Keratinocyte (primary cell): ENCODE data around the gene TCERG1L. TPM values are rescaled to one million over a fixed set of nuclear protein-coding genes. Genes with fewer than 3 reads are reported as not detected.

Source experiments
- DNase-seq: peaks from one replicate; pipeline ENCODE4 v3.0.0-alpha.2; 2011; ENCODE audit warnings: low read depth, missing footprints, low spot score
- FAIRE-seq: peaks from 2 replicates; lab custom pipeline; 2011; peaks lifted over from hg19 to GRCh38; lab: Jason Lieb, UNC
- H2AFZ ChIP-seq: 2 replicates; pipeline ENCODE4 v1.6.0; 2012; ENCODE audit warnings: low read length, control low read depth, inconsistent platforms; ENCODE audit not compliant: control insufficient read depth
- H3K27ac ChIP-seq: 2 replicates; pipeline ENCODE4 v1.5.1; 2011; ENCODE audit warnings: low read length; ENCODE audit not compliant: control insufficient read depth, insufficient read depth
- H3K27me3 ChIP-seq: 3 replicates; pipeline ENCODE4 v1.6.0; 2011; ENCODE audit warnings: low read length; ENCODE audit not compliant: control insufficient read depth, insufficient read depth; ENCODE audit errors: extremely low read depth
- H3K36me3 ChIP-seq, 2 experiments: 2 replicates in 1 of 2; 3 replicates in 1 of 2; pipeline ENCODE4 v1.5.1; 2011; ENCODE audit warnings: low read length in 2 of 2, mild to moderate bottlenecking in 1 of 2; ENCODE audit not compliant: control insufficient read depth in 2 of 2, insufficient read depth in 2 of 2; ENCODE audit errors: extremely low read depth in 1 of 2
- H3K4me1 ChIP-seq: 3 replicates; pipeline ENCODE4 v1.5.1; 2011; ENCODE audit warnings: low read length; ENCODE audit not compliant: control insufficient read depth, insufficient read depth; ENCODE audit errors: extremely low read depth
- H3K4me2 ChIP-seq: 3 replicates; pipeline ENCODE4 v1.6.0; 2011; ENCODE audit warnings: low read depth, low read length; ENCODE audit not compliant: control insufficient read depth, insufficient read depth; ENCODE audit errors: extremely low read depth
- H3K4me3 ChIP-seq, 3 experiments: fragments of 200-600 bp in 1 of 3; sonication (generic) in 1 of 3; 2 replicates in 2 of 3; 3 replicates in 1 of 3; pipeline ENCODE4 v1.5.1; 2011 to 2016; ENCODE audit warnings: low read length in 3 of 3, mild to moderate bottlenecking in 3 of 3, control low read depth in 2 of 3, inconsistent platforms in 1 of 3, low read depth in 1 of 3, mixed read lengths in 1 of 3, mixed run types in 1 of 3, moderate library complexity in 1 of 3; ENCODE audit not compliant: control insufficient read depth in 2 of 3, insufficient read depth in 2 of 3; ENCODE audit errors: extremely low read depth in 1 of 3
- H3K79me2 ChIP-seq: 2 replicates; pipeline ENCODE4 v1.6.0; 2012; ENCODE audit warnings: low read length; ENCODE audit not compliant: control insufficient read depth, insufficient read depth
- H3K9ac ChIP-seq: 3 replicates; pipeline ENCODE4 v1.6.0; 2011; ENCODE audit warnings: low read length; ENCODE audit not compliant: control insufficient read depth, insufficient read depth; ENCODE audit errors: extremely low read depth
- H3K9me1 ChIP-seq: 3 replicates; pipeline ENCODE4 v1.6.0; 2011; ENCODE audit warnings: low read length; ENCODE audit not compliant: control insufficient read depth, insufficient read depth; ENCODE audit errors: extremely low read depth
- H3K9me3 ChIP-seq: 2 replicates; pipeline ENCODE4 v1.5.1; 2012; ENCODE audit warnings: low read depth, low read length; ENCODE audit not compliant: control insufficient read depth
- H4K20me1 ChIP-seq: 3 replicates; pipeline ENCODE4 v1.6.0; 2011; ENCODE audit warnings: low read length; ENCODE audit not compliant: control insufficient read depth, insufficient read depth; ENCODE audit errors: extremely low read depth
- EZH2 ChIP-seq: IDR thresholded peaks from one replicate; pipeline ENCODE4 v1.6.1; 2012; ENCODE audit warnings: inconsistent platforms, mild to moderate bottlenecking, low read length, moderate library complexity
- dilution Hi-C: fragments of 300-500 bp; cut with MboI; formaldehyde crosslinking; loops from one replicate; pipeline ENCODE4 v1.7.0; 2020; ENCODE audit warnings: low sequenced_read_pairs; ENCODE audit not compliant: extremely low pct_ligation_motif_present
- polyA plus RNA-seq, 5 experiments: library from polyadenylated mRNA; depleted of rRNA in 3 of 5; stranded (reverse) in 3 of 5; stranded (forward) in 1 of 5; unstranded in 1 of 5; fragments of >200 nt; gene quantifications; 1 replicate in 1 of 5; 2 replicates in 3 of 5; 3 replicates in 1 of 5; pipeline versions ENCODE4 v1.2.1 to v1.2.3, GENCODE V29; 2011 to 2012; ENCODE audit warnings: missing spikeins in 2 of 5, low read depth in 1 of 5, low replicate concordance in 1 of 5
- TF ChIP-seq, protein P1 (sequence below), 3 experiments: IDR thresholded peaks in 1 of 3; conservative IDR thresholded peaks in 1 of 3; optimal IDR thresholded peaks in 1 of 3; 2 replicates in 2 of 3; 3 replicates in 1 of 3; pipeline versions ENCODE3 to v1.5.1; 2011; ENCODE audit warnings: low read length in 3 of 3, mild to moderate bottlenecking in 3 of 3, moderate library complexity in 2 of 3, control low read depth in 1 of 3, inconsistent platforms in 1 of 3; ENCODE audit not compliant: insufficient read depth in 2 of 3; ENCODE audit errors: extremely low read depth in 1 of 3

The TCERG1L gene
- polyA plus RNA-seq, 1 donor (not counting 4 experiments of a cell fraction or from before 2014, with no cell fraction given): not detected

DNA sequence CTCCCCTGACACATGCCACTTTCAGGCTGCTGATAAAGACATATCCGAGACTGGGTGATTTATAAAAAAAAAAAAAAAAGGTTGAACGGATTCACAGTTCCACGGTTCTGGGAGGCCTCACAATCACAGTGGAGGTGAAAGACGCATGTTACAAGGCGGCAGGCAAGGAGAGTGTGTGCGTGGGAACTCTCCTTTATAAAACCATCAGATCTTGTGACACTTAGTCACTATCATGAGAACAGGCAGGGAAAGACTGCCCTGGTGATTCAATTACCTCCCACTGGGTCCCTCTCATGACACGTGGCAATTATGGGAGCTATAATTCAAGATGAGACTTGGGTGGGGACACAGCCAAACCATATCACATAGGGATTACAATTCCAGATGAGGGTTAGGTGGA, 181.5 kb downstream of the TCERG1L start:
- no peaks in the 10 kb centered on the region for H3K9me1 ChIP-seq
- H3K79me2 ChIP-seq: no peaks in the 10 kb centered on the region
- H2AFZ ChIP-seq: no peak overlapping the region
- H3K9me3 ChIP-seq: no peaks in the 10 kb centered on the region
- no peak for FAIRE-seq
- no peak overlapping the region for H3K9ac ChIP-seq
- no peak overlapping the region for H3K4me2 ChIP-seq
- TF ChIP-seq EZH2: no peak
- TF ChIP-seq, protein P1, sequence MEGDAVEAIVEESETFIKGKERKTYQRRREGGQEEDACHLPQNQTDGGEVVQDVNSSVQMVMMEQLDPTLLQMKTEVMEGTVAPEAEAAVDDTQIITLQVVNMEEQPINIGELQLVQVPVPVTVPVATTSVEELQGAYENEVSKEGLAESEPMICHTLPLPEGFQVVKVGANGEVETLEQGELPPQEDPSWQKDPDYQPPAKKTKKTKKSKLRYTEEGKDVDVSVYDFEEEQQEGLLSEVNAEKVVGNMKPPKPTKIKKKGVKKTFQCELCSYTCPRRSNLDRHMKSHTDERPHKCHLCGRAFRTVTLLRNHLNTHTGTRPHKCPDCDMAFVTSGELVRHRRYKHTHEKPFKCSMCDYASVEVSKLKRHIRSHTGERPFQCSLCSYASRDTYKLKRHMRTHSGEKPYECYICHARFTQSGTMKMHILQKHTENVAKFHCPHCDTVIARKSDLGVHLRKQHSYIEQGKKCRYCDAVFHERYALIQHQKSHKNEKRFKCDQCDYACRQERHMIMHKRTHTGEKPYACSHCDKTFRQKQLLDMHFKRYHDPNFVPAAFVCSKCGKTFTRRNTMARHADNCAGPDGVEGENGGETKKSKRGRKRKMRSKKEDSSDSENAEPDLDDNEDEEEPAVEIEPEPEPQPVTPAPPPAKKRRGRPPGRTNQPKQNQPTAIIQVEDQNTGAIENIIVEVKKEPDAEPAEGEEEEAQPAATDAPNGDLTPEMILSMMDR (optimal IDR thresholded peaks at IDR 0.05 in 1 of 3, IDR thresholded peaks at IDR 0.05 in 1 of 3, conservative IDR thresholded peaks at IDR 0.05 in 1 of 3; ENCODE audit: extremely low read depth in 1 of 3, insufficient read depth in 2 of 3, low read length in 3 of 3): no peak
- no peaks in the 10 kb centered on the region for H3K27me3 ChIP-seq
- no peak overlapping the region for H3K27ac ChIP-seq
- H3K4me1 ChIP-seq: peaks cover 8% of the 10 kb centered on the region
- H3K4me3 ChIP-seq: no peak overlapping the region
- H4K20me1 ChIP-seq: no peaks in the 10 kb centered on the region
- H3K36me3 ChIP-seq: no peaks in the 10 kb centered on the region
- dilution Hi-C loops: no loop called here
- DNase-seq: no peak

DNA sequence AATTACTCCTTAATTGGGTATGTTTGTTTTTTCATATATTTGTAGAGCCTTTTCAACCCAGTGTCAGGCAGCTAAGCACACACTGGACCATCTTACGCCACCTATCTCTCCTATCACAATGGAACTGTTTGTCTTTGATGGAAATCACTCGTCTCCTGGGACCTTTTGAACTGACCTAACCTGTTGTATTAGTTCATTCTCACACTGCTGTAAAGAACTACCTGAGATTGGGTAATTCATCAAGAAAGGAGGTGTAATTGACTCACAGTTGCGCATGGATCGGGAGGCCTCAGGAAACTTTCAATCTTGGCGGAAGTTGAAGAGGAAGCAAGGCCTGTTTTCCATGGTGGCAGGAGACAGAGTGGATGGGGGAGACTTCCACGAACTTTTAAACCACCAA, 182.0 kb downstream of the TCERG1L start:
- no peak overlapping the region for H3K4me2 ChIP-seq
- no peaks in the 10 kb centered on the region for H3K36me3 ChIP-seq
- DNase-seq: no peak
- H3K79me2 ChIP-seq: no peaks in the 10 kb centered on the region
- H3K9me1 ChIP-seq: no peaks in the 10 kb centered on the region
- no peaks in the 10 kb centered on the region for H3K9me3 ChIP-seq
- H3K4me1 ChIP-seq: peaks cover 8% of the 10 kb centered on the region
- no peak for FAIRE-seq
- no peaks in the 10 kb centered on the region for H4K20me1 ChIP-seq
- no peak overlapping the region for H3K9ac ChIP-seq
- H3K4me3 ChIP-seq: no peak overlapping the region
- dilution Hi-C loops: no loop called here
- no peak for TF ChIP-seq EZH2
- TF ChIP-seq, protein P1 (optimal IDR thresholded peaks at IDR 0.05 in 1 of 3, IDR thresholded peaks at IDR 0.05 in 1 of 3, conservative IDR thresholded peaks at IDR 0.05 in 1 of 3; ENCODE audit: extremely low read depth in 1 of 3, insufficient read depth in 2 of 3, low read length in 3 of 3): no peak
- no peak overlapping the region for H3K27ac ChIP-seq
- no peak overlapping the region for H2AFZ ChIP-seq
- no peaks in the 10 kb centered on the region for H3K27me3 ChIP-seq
